ENCODE results near the gene CLGN.

CLGN gene

GRCh38 chr4:140469791-140470733 is 42.6 kb upstream of the CLGN start:
- TF ChIP-seq TSHZ2 (CRISPR knock-in tag; IDR thresholded peaks at IDR 0.05) = no peak
- TF ChIP-seq ESRRG (CRISPR knock-in tag; IDR thresholded peaks at IDR 0.05) = no peak
- TF ChIP-seq ZFP30 (CRISPR knock-in tag; IDR thresholded peaks at IDR 0.05) = no peak
- TF ChIP-seq ZC3H10 (CRISPR knock-in tag; IDR thresholded peaks at IDR 0.05) = no peak
- TF ChIP-seq ZNF70 (CRISPR knock-in tag; IDR thresholded peaks at IDR 0.05) = no peak
- ATAC-seq = no peak

- no peak for ATAC-seq
- TF ChIP-seq CREB5 (CRISPR knock-in tag; IDR thresholded peaks at IDR 0.05; ENCODE audit: low read depth) (no peak), ZFP30 (CRISPR knock-in tag; IDR thresholded peaks at IDR 0.05) (no peak), RARB (CRISPR knock-in tag; IDR thresholded peaks at IDR 0.05) (no peak), ISL1 (CRISPR knock-in tag; IDR thresholded peaks at IDR 0.05) (no peak), TOX (CRISPR knock-in tag; IDR thresholded peaks at IDR 0.05; ENCODE audit: borderline replicate concordance) (no peak), PATZ1 (CRISPR knock-in tag; IDR thresholded peaks at IDR 0.05; ENCODE audit: borderline replicate concordance) (no peak), ZNF70 (CRISPR knock-in tag; IDR thresholded peaks at IDR 0.05) (no peak), PPARA (CRISPR knock-in tag; IDR thresholded peaks at IDR 0.05; ENCODE audit: borderline replicate concordance) (no peak), ZNF565 (CRISPR knock-in tag; conservative IDR thresholded peaks at IDR 0.05; ENCODE audit: low read depth) (no peak), CSRNP3 (CRISPR knock-in tag; IDR thresholded peaks at IDR 0.05) (no peak), ZNF8 (CRISPR knock-in tag; IDR thresholded peaks at IDR 0.05) (no peak), GLIS3 (CRISPR knock-in tag; IDR thresholded peaks at IDR 0.05) (no peak), TCF4 (CRISPR knock-in tag; IDR thresholded peaks at IDR 0.05; ENCODE audit: borderline replicate concordance) (no peak), SNAI2 (CRISPR knock-in tag; IDR thresholded peaks at IDR 0.05) (no peak), BACH2 (CRISPR knock-in tag; IDR thresholded peaks at IDR 0.05; ENCODE audit: borderline replicate concordance) (no peak), CSDC2 (CRISPR knock-in tag; IDR thresholded peaks at IDR 0.05) (no peak)
Measured at GRCh38 chr4:140466146-140466545, 38.7 kb upstream of the CLGN start.

- no peak for TF ChIP-seq SNAI2 (CRISPR knock-in tag; IDR thresholded peaks at IDR 0.05)
- TF ChIP-seq CREB5 (CRISPR knock-in tag; IDR thresholded peaks at IDR 0.05; ENCODE audit: low read depth) = no peak
- TF ChIP-seq ARNTL (CRISPR knock-in tag; IDR thresholded peaks at IDR 0.05; ENCODE audit: borderline replicate concordance, low read depth) = no peak
- no peak for TF ChIP-seq TCF4 (CRISPR knock-in tag; IDR thresholded peaks at IDR 0.05; ENCODE audit: borderline replicate concordance)
- no peak for TF ChIP-seq OSR1 (CRISPR knock-in tag; IDR thresholded peaks at IDR 0.05)
- no peak for TF ChIP-seq PATZ1 (CRISPR knock-in tag; IDR thresholded peaks at IDR 0.05; ENCODE audit: borderline replicate concordance)
- TF ChIP-seq PPARA (CRISPR knock-in tag; IDR thresholded peaks at IDR 0.05; ENCODE audit: borderline replicate concordance) = no peak
- no peak for TF ChIP-seq RARB (CRISPR knock-in tag; IDR thresholded peaks at IDR 0.05)
- TF ChIP-seq ZC3H10 (CRISPR knock-in tag; IDR thresholded peaks at IDR 0.05) = no peak
- no peak for TF ChIP-seq BACH2 (CRISPR knock-in tag; IDR thresholded peaks at IDR 0.05; ENCODE audit: borderline replicate concordance)
- no peak for TF ChIP-seq ISL1 (CRISPR knock-in tag; IDR thresholded peaks at IDR 0.05)
- TF ChIP-seq GLIS3 (CRISPR knock-in tag; IDR thresholded peaks at IDR 0.05) = no peak
- no peak for TF ChIP-seq ZFP30 (CRISPR knock-in tag; IDR thresholded peaks at IDR 0.05)
- ATAC-seq = no peak
Measured at GRCh38 chr4:140463614-140464013, 36.2 kb upstream of the CLGN start.
